Measurements from ENCODE around the gene ERBIN. TPM values are rescaled to one million over a fixed set of nuclear protein-coding genes. Genes with fewer than 3 reads are reported as not detected.
"Not testable (repeated sequence)": the region's sequence is repeated elsewhere in the genome, so short reads cannot be mapped to it uniquely, and the experiment has no call there.

ERBIN gene
- total and polyA plus RNA-seq, 2 donors (not counting 1 experiment from before 2014, with no cell fraction given), result 69.1 to 127 TPM

DNA sequence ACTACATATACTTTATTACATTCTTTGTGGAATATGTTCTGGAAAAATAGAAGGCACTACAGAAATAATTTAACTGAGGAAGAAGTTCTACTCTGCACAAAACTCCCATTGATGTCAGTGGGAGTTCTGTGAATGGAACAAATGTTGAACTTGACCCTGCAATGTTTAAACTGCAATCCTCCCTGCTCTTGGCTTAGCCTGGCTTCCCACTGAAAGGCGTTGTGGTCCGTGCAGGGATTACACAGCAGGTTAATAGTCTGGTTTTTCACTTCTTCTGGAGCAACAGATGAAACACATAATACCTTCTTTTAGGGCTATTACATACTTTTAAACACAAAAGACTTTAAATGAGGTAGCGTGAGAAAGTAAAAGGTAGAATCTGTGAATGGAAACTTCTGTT is 12.9 kb upstream of the ERBIN start:
- Histone ChIP-seq H3K4me3 (replicated peaks in 1 of 4; ENCODE audit: control extremely low read depth in 1 of 4, insufficient read depth in 1 of 4, low read depth in 3 of 4, low read length in 4 of 4) (no peak overlapping the region), H3K9ac (ENCODE audit: insufficient read depth, low read length) (no peak overlapping the region), H3K36me3 (ENCODE audit: control insufficient read depth, insufficient read depth, low read length) (no peaks in the 10 kb centered on the region), H3K27ac (ENCODE audit: insufficient read depth, low read length) (no peak overlapping the region), H3K79me2 (ENCODE audit: control insufficient read depth, insufficient read depth, low read length) (no peaks in the 10 kb centered on the region), H3K27me3 (ENCODE audit: control insufficient read depth, insufficient read depth, low read length) (no peaks in the 10 kb centered on the region), H3K4me2 (ENCODE audit: extremely low read depth, insufficient read depth, low read length) (no peak overlapping the region), H3K9me3 (ENCODE audit: control insufficient read depth, insufficient read depth, low read depth, low read length) (no peaks in the 10 kb centered on the region), H4K20me1 (ENCODE audit: control insufficient read depth, extremely low read depth, insufficient read depth, low read length) (no peaks in the 10 kb centered on the region), H3K4me1 (ENCODE audit: control insufficient read depth, extremely low read depth, insufficient read depth, low read length) (no peaks in the 10 kb centered on the region), H2AFZ (ENCODE audit: low read length) (no peak overlapping the region)
- TF ChIP-seq, protein P1, sequence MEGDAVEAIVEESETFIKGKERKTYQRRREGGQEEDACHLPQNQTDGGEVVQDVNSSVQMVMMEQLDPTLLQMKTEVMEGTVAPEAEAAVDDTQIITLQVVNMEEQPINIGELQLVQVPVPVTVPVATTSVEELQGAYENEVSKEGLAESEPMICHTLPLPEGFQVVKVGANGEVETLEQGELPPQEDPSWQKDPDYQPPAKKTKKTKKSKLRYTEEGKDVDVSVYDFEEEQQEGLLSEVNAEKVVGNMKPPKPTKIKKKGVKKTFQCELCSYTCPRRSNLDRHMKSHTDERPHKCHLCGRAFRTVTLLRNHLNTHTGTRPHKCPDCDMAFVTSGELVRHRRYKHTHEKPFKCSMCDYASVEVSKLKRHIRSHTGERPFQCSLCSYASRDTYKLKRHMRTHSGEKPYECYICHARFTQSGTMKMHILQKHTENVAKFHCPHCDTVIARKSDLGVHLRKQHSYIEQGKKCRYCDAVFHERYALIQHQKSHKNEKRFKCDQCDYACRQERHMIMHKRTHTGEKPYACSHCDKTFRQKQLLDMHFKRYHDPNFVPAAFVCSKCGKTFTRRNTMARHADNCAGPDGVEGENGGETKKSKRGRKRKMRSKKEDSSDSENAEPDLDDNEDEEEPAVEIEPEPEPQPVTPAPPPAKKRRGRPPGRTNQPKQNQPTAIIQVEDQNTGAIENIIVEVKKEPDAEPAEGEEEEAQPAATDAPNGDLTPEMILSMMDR (conservative IDR thresholded peaks at IDR 0.05 in 1 of 2, IDR thresholded peaks at IDR 0.05 in 1 of 2; ENCODE audit: low read depth in 1 of 2, low read length in 2 of 2), result no peak
- no peak for TF ChIP-seq EZH2 (IDR thresholded peaks at IDR 0.05; ENCODE audit: low read length, missing control alignments)
- peak in 1 of 2 donors; percentile 25 for DNase-seq (ENCODE audit: low read depth in 2 of 2)

- Histone ChIP-seq H3K9me3 (ENCODE audit: control insufficient read depth, insufficient read depth, low read depth, low read length) (no peaks in the 10 kb centered on the region), H3K36me3 (ENCODE audit: control insufficient read depth, insufficient read depth, low read length) (no peaks in the 10 kb centered on the region), H2AFZ (ENCODE audit: low read length) (no peak overlapping the region), H3K27ac (ENCODE audit: insufficient read depth, low read length) (no peak overlapping the region), H3K79me2 (ENCODE audit: control insufficient read depth, insufficient read depth, low read length) (no peaks in the 10 kb centered on the region), H3K9ac (ENCODE audit: insufficient read depth, low read length) (no peak overlapping the region), H3K4me3 (replicated peaks in 1 of 4; ENCODE audit: control extremely low read depth in 1 of 4, insufficient read depth in 1 of 4, low read depth in 3 of 4, low read length in 4 of 4) (no peak overlapping the region), H3K27me3 (ENCODE audit: control insufficient read depth, insufficient read depth, low read length) (no peaks in the 10 kb centered on the region), H3K4me1 (ENCODE audit: control insufficient read depth, extremely low read depth, insufficient read depth, low read length) (no peaks in the 10 kb centered on the region), H3K4me2 (ENCODE audit: extremely low read depth, insufficient read depth, low read length) (no peak overlapping the region), H4K20me1 (ENCODE audit: control insufficient read depth, extremely low read depth, insufficient read depth, low read length) (no peaks in the 10 kb centered on the region)
- no peak for DNase-seq (ENCODE audit: low read depth in 2 of 2)
- no peak for TF ChIP-seq EZH2 (IDR thresholded peaks at IDR 0.05; ENCODE audit: low read length, missing control alignments)
These were observed 11.7 kb upstream of the ERBIN start for GRCh38 chr5:65914641-65915196.

DNA sequence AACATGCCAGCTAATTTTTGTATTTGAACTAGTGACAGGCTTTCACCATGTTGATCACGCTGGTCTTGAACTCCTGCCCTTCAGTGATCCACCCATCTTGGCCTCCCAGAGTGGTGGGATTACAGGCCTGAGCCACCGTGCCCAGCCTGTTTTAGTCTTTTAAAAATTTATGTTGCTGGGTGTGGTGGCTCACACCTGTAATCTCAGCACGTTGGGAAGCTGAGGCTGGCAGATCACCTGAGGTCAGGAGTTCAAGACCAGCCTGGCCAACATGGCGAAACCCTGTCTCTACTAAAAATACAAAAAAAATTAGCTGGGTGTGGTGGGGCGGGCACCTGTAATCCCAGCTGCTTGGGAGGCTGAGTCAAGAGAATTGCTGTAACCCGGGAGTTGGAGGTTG is 10.7 kb upstream of the ERBIN start:
- not testable (repeated sequence) for H3K9ac ChIP-seq (ENCODE audit: insufficient read depth, low read length); DNase-seq (ENCODE audit: low read depth in 2 of 2); H3K27ac ChIP-seq (ENCODE audit: insufficient read depth, low read length); H2AFZ ChIP-seq (ENCODE audit: low read length); H3K9me3 ChIP-seq (ENCODE audit: control insufficient read depth, insufficient read depth, low read depth, low read length); H4K20me1 ChIP-seq (ENCODE audit: control insufficient read depth, extremely low read depth, insufficient read depth, low read length); H3K4me3 ChIP-seq (replicated peaks in 1 of 4; ENCODE audit: control extremely low read depth in 1 of 4, insufficient read depth in 1 of 4, low read depth in 3 of 4, low read length in 4 of 4); H3K4me2 ChIP-seq (ENCODE audit: extremely low read depth, insufficient read depth, low read length); H3K79me2 ChIP-seq (ENCODE audit: control insufficient read depth, insufficient read depth, low read length); H3K36me3 ChIP-seq (ENCODE audit: control insufficient read depth, insufficient read depth, low read length); H3K27me3 ChIP-seq (ENCODE audit: control insufficient read depth, insufficient read depth, low read length); H3K4me1 ChIP-seq (ENCODE audit: control insufficient read depth, extremely low read depth, insufficient read depth, low read length)

- Histone ChIP-seq H4K20me1 (ENCODE audit: control insufficient read depth, extremely low read depth, insufficient read depth, low read length) (no peaks in the 10 kb centered on the region), H2AFZ (ENCODE audit: low read length) (no peak overlapping the region), H3K27ac (ENCODE audit: insufficient read depth, low read length) (no peak overlapping the region), H3K79me2 (ENCODE audit: control insufficient read depth, insufficient read depth, low read length) (no peaks in the 10 kb centered on the region), H3K36me3 (ENCODE audit: control insufficient read depth, insufficient read depth, low read length) (no peaks in the 10 kb centered on the region), H3K4me3 (replicated peaks in 1 of 4; ENCODE audit: control extremely low read depth in 1 of 4, insufficient read depth in 1 of 4, low read depth in 3 of 4, low read length in 4 of 4) (no peak overlapping the region), H3K4me1 (ENCODE audit: control insufficient read depth, extremely low read depth, insufficient read depth, low read length) (no peaks in the 10 kb centered on the region), H3K9me3 (ENCODE audit: control insufficient read depth, insufficient read depth, low read depth, low read length) (no peaks in the 10 kb centered on the region), H3K4me2 (ENCODE audit: extremely low read depth, insufficient read depth, low read length) (no peak overlapping the region), H3K9ac (ENCODE audit: insufficient read depth, low read length) (no peak overlapping the region), H3K27me3 (ENCODE audit: control insufficient read depth, insufficient read depth, low read length) (no peaks in the 10 kb centered on the region)
- no peak for DNase-seq (ENCODE audit: low read depth in 2 of 2)
- TF ChIP-seq EZH2 (IDR thresholded peaks at IDR 0.05; ENCODE audit: low read length, missing control alignments), result no peak
- TF ChIP-seq, protein P1 (conservative IDR thresholded peaks at IDR 0.05 in 1 of 2, IDR thresholded peaks at IDR 0.05 in 1 of 2; ENCODE audit: low read depth in 1 of 2, low read length in 2 of 2), result no peak
These were observed 10.3 kb upstream of the ERBIN start for GRCh38 chr5:65916066-65916465.

Measured in fibroblast of lung (primary cell).